Aorta (tissue), 5 donors: ENCODE data around the gene FBXO39. TPM values are rescaled to one million over a fixed set of nuclear protein-coding genes. Genes with fewer than 3 reads are reported as not detected.
"Not testable (repeated sequence)": the region's sequence is repeated elsewhere in the genome, so short reads cannot be mapped to it uniquely, and the experiment has no call there.

ENCODE experiments used
- ATAC-seq: fragments of 200-7000 bp; cut with Tn5 transposase; one replicate; pipeline ENCODE4 v1.9.1; 2022; ENCODE audit warnings: moderate library complexity; ENCODE audit not compliant: low FRiP score
- DNase-seq, 2 donors: peaks; one replicate each; pipeline ENCODE4 v3.0.0-alpha.2; 2020
- H3K27ac ChIP-seq, 2 donors: one replicate each; pipeline ENCODE4 v1.5.1; 2013; ENCODE audit warnings: low read length in 2 of 2, mild to moderate bottlenecking in 2 of 2, moderate library complexity in 2 of 2, control low read depth in 1 of 2, inconsistent platforms in 1 of 2, low read depth in 1 of 2
- H3K27me3 ChIP-seq, 2 donors: one replicate each; pipeline ENCODE4 v1.6.1; 2013; ENCODE audit warnings: control low read depth in 1 of 2, low read length in 1 of 2, mild to moderate bottlenecking in 1 of 2, moderate library complexity in 1 of 2; ENCODE audit not compliant: insufficient read depth in 2 of 2, control insufficient read depth in 1 of 2
- H3K36me3 ChIP-seq, 2 donors: one replicate each; pipeline ENCODE4 v1.6.1; 2013; ENCODE audit warnings: control low read depth in 1 of 2, low read length in 1 of 2, mild to moderate bottlenecking in 1 of 2; ENCODE audit not compliant: insufficient read depth in 2 of 2, control insufficient read depth in 1 of 2
- H3K4me1 ChIP-seq, 2 donors: one replicate each; pipeline ENCODE4 v1.6.1; 2013; ENCODE audit warnings: low read length in 2 of 2, control low read depth in 1 of 2, mild to moderate bottlenecking in 1 of 2, moderate library complexity in 1 of 2; ENCODE audit not compliant: insufficient read depth in 2 of 2, control insufficient read depth in 1 of 2
- H3K4me3 ChIP-seq, 2 donors: one replicate each; pipeline ENCODE4 v1.5.1; 2013; ENCODE audit warnings: low read length in 2 of 2, control low read depth in 1 of 2, mild to moderate bottlenecking in 1 of 2
- H3K9me3 ChIP-seq: one replicate; pipeline ENCODE4 v1.6.1; 2013; ENCODE audit warnings: mild to moderate bottlenecking, low read length; ENCODE audit not compliant: control insufficient read depth
- WGBS, 2 donors: extraction: QIAGEN DNeasy Blood & Tissue Kit; methylation state at CpG; one replicate each; pipeline ENCODE4 v1.1.7; 2013; 5-methylcytosine and 5-hydroxymethylcytosine counted together
- intact Hi-C, 2 donors: fragments of 100-400 bp; cut with DNase I; formaldehyde crosslinking; loops; one replicate each; pipeline versions ENCODE4 v1.14.2 to v1.15.0; 2022
- polyA plus RNA-seq, 2 donors: library from polyadenylated mRNA; stranded (reverse); fragments of 200-250 nt; gene quantifications; one replicate each; pipeline ENCODE4 v1.2.3, GENCODE V29; 2013
- total RNA-seq, 2 donors: library from RNA; stranded (reverse); fragmentation: NEBNext Ultra II Directional; extraction: Animal tissue kit (Norgen Biotek cat#: 25700); gene quantifications; one replicate each; pipeline ENCODE4 v1.2.1, GENCODE V29; 2021
- donor health status: healthy with polysubstance abuse.
- donor health status: Bipolar disorder and iron deficiency.
- donor health status: DM: no; HTN: no; CAD: no.
- donor health status: DM: no; HTN: no; CAD: no.
- donor health status: DM: yes; HTN: yes; CAD: no.

FBXO39 gene
- total and polyA plus RNA-seq, 4 donors, result 0.26 to 2.0 (median 0.26) TPM; not detected in 1

- 11 to 22% methylated on average over 14 of the region's 14 CpGs for WGBS, 2 donors
- Histone ChIP-seq H3K4me3 (peak within 1 kb of the TSS in 1 of 2 donors; percentile 20), H3K27ac (peak within 1 kb of the TSS in 1 of 2 donors; percentile 3), H3K4me1 (no peaks in the 10 kb centered on the region), H3K36me3 (no peaks in the 10 kb centered on the region), H3K27me3 (no peaks in the 10 kb centered on the region), H3K9me3 (no peaks in the 10 kb centered on the region)
- ATAC-seq (peak; percentile 49), DNase-seq (peak in 1 of 2 donors; percentile 62)
- intact Hi-C loops, result no loop called here
Observed at GRCh38 chr17:6755731-6756184, 20.3 kb upstream of the FBXO39 start, which contains the start of gene XAF1. Gene XAF1, plus strand, starts transcription at chr17:6756046. Its CDS starts 33 bp downstream, at chr17:6756079.

GRCh38 chr17:6756425-6757031 is 19.5 kb upstream of the FBXO39 start:
- Histone ChIP-seq H3K36me3 (no peaks in the 10 kb centered on the region), H3K9me3 (no peaks in the 10 kb centered on the region), H3K27me3 (no peaks in the 10 kb centered on the region), H3K27ac (no peak overlapping the region), H3K4me1 (no peaks in the 10 kb centered on the region), H3K4me3 (peak overlapping the region in 1 of 2 donors; percentile 20)
- no peak for DNase-seq
- 65 to 72% methylated on average over 13 of the region's 13 CpGs for WGBS, 2 donors
- ATAC-seq, result no peak
- intact Hi-C loops, result no loop called here

GRCh38 chr17:6757747-6758146 is 18.3 kb upstream of the FBXO39 start:
- 93 to 94% methylated on average over 2 of the region's 2 CpGs for WGBS, 2 donors
- H3K9me3 ChIP-seq, result no peaks in the 10 kb centered on the region
- no peak for DNase-seq
- H3K4me1 ChIP-seq, result no peaks in the 10 kb centered on the region
- ATAC-seq, result no peak
- no peaks in the 10 kb centered on the region for H3K27me3 ChIP-seq
- intact Hi-C loops, result no loop called here
- no peak overlapping the region for H3K4me3 ChIP-seq
- no peak overlapping the region for H3K27ac ChIP-seq
- no peaks in the 10 kb centered on the region for H3K36me3 ChIP-seq

GRCh38 chr17:6761779-6762178 is 14.2 kb upstream of the FBXO39 start:
- no peaks in the 10 kb centered on the region for H3K4me1 ChIP-seq
- no peak overlapping the region for H3K27ac ChIP-seq
- H3K27me3 ChIP-seq, result no peaks in the 10 kb centered on the region
- DNase-seq (no peak), ATAC-seq (no peak)
- peaks cover 0 to 3% of the 10 kb centered on the region in 2 donors for H3K36me3 ChIP-seq
- no peak overlapping the region for H3K4me3 ChIP-seq
- intact Hi-C loops, result no loop called here
- H3K9me3 ChIP-seq, result no peaks in the 10 kb centered on the region
- 83 to 85% methylated on average over 8 of the region's 8 CpGs for WGBS, 2 donors

- peaks cover 8% of the 10 kb centered on the region for H3K9me3 ChIP-seq
- ATAC-seq (no peak), DNase-seq (no peak)
- intact Hi-C loops, result no loop called here
- 92 to 96% methylated on average over 2 of the region's 2 CpGs for WGBS, 2 donors
- no peaks in the 10 kb centered on the region for H3K4me1 ChIP-seq
- H3K36me3 ChIP-seq, result peaks cover 6 to 13% of the 10 kb centered on the region in 2 donors
- no peak overlapping the region for H3K4me3 ChIP-seq
- H3K27me3 ChIP-seq, result no peaks in the 10 kb centered on the region
- no peak overlapping the region for H3K27ac ChIP-seq
Observed at GRCh38 chr17:6768447-6768846, 7.6 kb upstream of the FBXO39 start.

GRCh38 chr17:6772016-6772415 is 4.0 kb upstream of the FBXO39 start:
- Histone ChIP-seq H3K36me3 (peaks cover 6 to 9% of the 10 kb centered on the region in 2 donors), H3K9me3 (peaks cover 10% of the 10 kb centered on the region), H3K4me3 (no peak overlapping the region), H3K27me3 (no peaks in the 10 kb centered on the region), H3K27ac (no peak overlapping the region), H3K4me1 (no peaks in the 10 kb centered on the region)
- intact Hi-C loops, result no loop called here
- WGBS, 2 donors, result 84 to 85% methylated on average over 1 of the region's 1 CpG
- DNase-seq (no peak), ATAC-seq (no peak)

GRCh38 chr17:6774906-6775305 is 1.1 kb upstream of the FBXO39 start:
- DNase-seq, ATAC-seq, H3K27me3 ChIP-seq, H3K27ac ChIP-seq, H3K4me3 ChIP-seq, H3K36me3 ChIP-seq, H3K4me1 ChIP-seq, intact Hi-C loops: not testable (repeated sequence)
- peaks cover 16% of the 10 kb centered on the region for H3K9me3 ChIP-seq
- WGBS, 2 donors, result 92% methylated on average over 8 of the region's 8 CpGs

- ATAC-seq (no peak), DNase-seq (no peak)
- peaks cover 8% of the 10 kb centered on the region for H3K9me3 ChIP-seq
- intact Hi-C loops, result no loop called here
- 50 to 57% methylated on average over 2 of the region's 2 CpGs for WGBS, 2 donors
- no peaks in the 10 kb centered on the region for H3K36me3 ChIP-seq
- H3K4me3 ChIP-seq, result no peak overlapping the region
- no peaks in the 10 kb centered on the region for H3K27me3 ChIP-seq
- H3K4me1 ChIP-seq, result no peaks in the 10 kb centered on the region
- no peak overlapping the region for H3K27ac ChIP-seq
Observed at GRCh38 chr17:6779411-6779810, 3.4 kb downstream of the FBXO39 start.

- WGBS, 2 donors, result 73 to 78% methylated on average over 8 of the region's 8 CpGs
- Histone ChIP-seq H3K4me1 (no peaks in the 10 kb centered on the region), H3K4me3 (no peak overlapping the region), H3K36me3 (no peaks in the 10 kb centered on the region), H3K27me3 (no peaks in the 10 kb centered on the region), H3K9me3 (peaks cover 6% of the 10 kb centered on the region), H3K27ac (no peak overlapping the region)
- ATAC-seq (no peak), DNase-seq (no peak)
- intact Hi-C loops, result no loop called here
Observed at GRCh38 chr17:6780001-6780400, 4.0 kb downstream of the FBXO39 start.
